ENCODE results near the gene NASP. TPM values are rescaled to one million over a fixed set of nuclear protein-coding genes. Genes with fewer than 3 reads are reported as not detected.

The NASP gene
- total and polyA plus RNA-seq, 2 of the 13 experiments (the other 11 are each of a cell fraction or from before 2014, with no cell fraction given): 132 to 256 TPM

- TF ChIP-seq, protein P1, sequence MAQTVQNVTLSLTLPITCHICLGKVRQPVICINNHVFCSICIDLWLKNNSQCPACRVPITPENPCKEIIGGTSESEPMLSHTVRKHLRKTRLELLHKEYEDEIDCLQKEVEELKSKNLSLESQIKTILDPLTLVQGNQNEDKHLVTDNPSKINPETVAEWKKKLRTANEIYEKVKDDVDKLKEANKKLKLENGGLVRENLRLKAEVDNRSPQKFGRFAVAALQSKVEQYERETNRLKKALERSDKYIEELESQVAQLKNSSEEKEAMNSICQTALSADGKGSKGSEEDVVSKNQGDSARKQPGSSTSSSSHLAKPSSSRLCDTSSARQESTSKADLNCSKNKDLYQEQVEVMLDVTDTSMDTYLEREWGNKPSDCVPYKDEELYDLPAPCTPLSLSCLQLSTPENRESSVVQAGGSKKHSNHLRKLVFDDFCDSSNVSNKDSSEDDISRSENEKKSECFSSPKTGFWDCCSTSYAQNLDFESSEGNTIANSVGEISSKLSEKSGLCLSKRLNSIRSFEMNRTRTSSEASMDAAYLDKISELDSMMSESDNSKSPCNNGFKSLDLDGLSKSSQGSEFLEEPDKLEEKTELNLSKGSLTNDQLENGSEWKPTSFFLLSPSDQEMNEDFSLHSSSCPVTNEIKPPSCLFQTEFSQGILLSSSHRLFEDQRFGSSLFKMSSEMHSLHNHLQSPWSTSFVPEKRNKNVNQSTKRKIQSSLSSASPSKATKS (CRISPR knock-in tag; IDR thresholded peaks at IDR 0.05): no peak
- TF ChIP-seq ZBTB21 (CRISPR knock-in tag; IDR thresholded peaks at IDR 0.05) (0 out of 2 replicates have a peak, but pooled peaks have one; percentile 29), ZFP37 (CRISPR knock-in tag; IDR thresholded peaks at IDR 0.05; ENCODE audit: borderline replicate concordance) (no peak), FOXP4 (CRISPR knock-in tag; IDR thresholded peaks at IDR 0.05) (peak; percentile 55; the same call in 1 of the 2 replicates), REST (IDR thresholded peaks at IDR 0.05; ENCODE audit: borderline replicate concordance in 1 of 2, low read depth in 1 of 2, low read length in 2 of 2) (no peak), ZNF746 (CRISPR knock-in tag; IDR thresholded peaks at IDR 0.05) (no peak; the same call in 1 of the 2 replicates), ZNF17 (CRISPR knock-in tag; IDR thresholded peaks at IDR 0.05) (no peak), ZNF282 (IDR thresholded peaks at IDR 0.05; ENCODE audit: partially characterized antibody) (no peak), KDM1A (CRISPR knock-in tag; IDR thresholded peaks at IDR 0.05) (peak; percentile 81; the same call in 1 of the 2 replicates), PTBP1 (IDR thresholded peaks at IDR 0.05; ENCODE audit: low read depth, low read length, poor library complexity, severe bottlenecking) (no peak), HNF4G (IDR thresholded peaks at IDR 0.05; ENCODE audit: borderline replicate concordance, low read depth, low read length) (peak; percentile 99), HNF4G (CRISPR knock-in tag; IDR thresholded peaks at IDR 0.05; ENCODE audit: borderline replicate concordance, low read depth) (peak; percentile 91), STAG1 (CRISPR knock-in tag; IDR thresholded peaks at IDR 0.05) (peak; percentile 16; the same call in 1 of the 2 replicates), ZNF543 (CRISPR knock-in tag; IDR thresholded peaks at IDR 0.05) (no peak), ZNF260 (CRISPR knock-in tag; IDR thresholded peaks at IDR 0.05; ENCODE audit: borderline replicate concordance, low read depth) (no peak), ZKSCAN1 (IDR thresholded peaks at IDR 0.05; ENCODE audit: low read length) (no peak)
- TF ChIP-seq, protein P2, sequence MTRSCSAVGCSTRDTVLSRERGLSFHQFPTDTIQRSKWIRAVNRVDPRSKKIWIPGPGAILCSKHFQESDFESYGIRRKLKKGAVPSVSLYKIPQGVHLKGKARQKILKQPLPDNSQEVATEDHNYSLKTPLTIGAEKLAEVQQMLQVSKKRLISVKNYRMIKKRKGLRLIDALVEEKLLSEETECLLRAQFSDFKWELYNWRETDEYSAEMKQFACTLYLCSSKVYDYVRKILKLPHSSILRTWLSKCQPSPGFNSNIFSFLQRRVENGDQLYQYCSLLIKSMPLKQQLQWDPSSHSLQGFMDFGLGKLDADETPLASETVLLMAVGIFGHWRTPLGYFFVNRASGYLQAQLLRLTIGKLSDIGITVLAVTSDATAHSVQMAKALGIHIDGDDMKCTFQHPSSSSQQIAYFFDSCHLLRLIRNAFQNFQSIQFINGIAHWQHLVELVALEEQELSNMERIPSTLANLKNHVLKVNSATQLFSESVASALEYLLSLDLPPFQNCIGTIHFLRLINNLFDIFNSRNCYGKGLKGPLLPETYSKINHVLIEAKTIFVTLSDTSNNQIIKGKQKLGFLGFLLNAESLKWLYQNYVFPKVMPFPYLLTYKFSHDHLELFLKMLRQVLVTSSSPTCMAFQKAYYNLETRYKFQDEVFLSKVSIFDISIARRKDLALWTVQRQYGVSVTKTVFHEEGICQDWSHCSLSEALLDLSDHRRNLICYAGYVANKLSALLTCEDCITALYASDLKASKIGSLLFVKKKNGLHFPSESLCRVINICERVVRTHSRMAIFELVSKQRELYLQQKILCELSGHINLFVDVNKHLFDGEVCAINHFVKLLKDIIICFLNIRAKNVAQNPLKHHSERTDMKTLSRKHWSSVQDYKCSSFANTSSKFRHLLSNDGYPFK (CRISPR knock-in tag; IDR thresholded peaks at IDR 0.05; ENCODE audit: borderline replicate concordance): no peak
- TF ChIP-seq, protein P3, sequence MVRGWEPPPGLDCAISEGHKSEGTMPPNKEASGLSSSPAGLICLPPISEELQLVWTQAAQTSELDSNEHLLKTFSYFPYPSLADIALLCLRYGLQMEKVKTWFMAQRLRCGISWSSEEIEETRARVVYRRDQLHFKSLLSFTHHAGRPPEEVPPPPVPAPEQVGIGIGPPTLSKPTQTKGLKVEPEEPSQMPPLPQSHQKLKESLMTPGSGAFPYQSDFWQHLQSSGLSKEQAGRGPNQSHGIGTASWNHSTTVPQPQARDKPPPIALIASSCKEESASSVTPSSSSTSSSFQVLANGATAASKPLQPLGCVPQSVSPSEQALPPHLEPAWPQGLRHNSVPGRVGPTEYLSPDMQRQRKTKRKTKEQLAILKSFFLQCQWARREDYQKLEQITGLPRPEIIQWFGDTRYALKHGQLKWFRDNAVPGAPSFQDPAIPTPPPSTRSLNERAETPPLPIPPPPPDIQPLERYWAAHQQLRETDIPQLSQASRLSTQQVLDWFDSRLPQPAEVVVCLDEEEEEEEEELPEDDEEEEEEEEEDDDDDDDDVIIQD (CRISPR knock-in tag; IDR thresholded peaks at IDR 0.05; ENCODE audit: low read depth): peak; percentile 86; the same call in 1 of the 2 replicates
Observed at GRCh38 chr1:45542591-45542990, 41.2 kb upstream of the NASP start (continued).

All from HepG2 (cell line).